Progenitor cell of endocrine pancreas (in vitro differentiated cells): ENCODE measurements around the gene BNC2. TPM values are rescaled to one million over a fixed set of nuclear protein-coding genes. Genes with fewer than 3 reads are reported as not detected.

Source experiments
- DNase-seq: peaks from one replicate; pipeline ENCODE4 v3.0.0; 2021; ENCODE audit warnings: low spot score; ENCODE audit not compliant: unreplicated experiment
- H3K27ac Mint-ChIP-seq: 2 replicates; pipeline ENCODE4 v1.8.0; 2021; ENCODE audit warnings: mild to moderate bottlenecking, moderate library complexity, mixed read lengths
- H3K27me3 Mint-ChIP-seq: 2 replicates; pipeline ENCODE4 v1.8.0; 2021; ENCODE audit warnings: mixed read lengths
- H3K36me3 Mint-ChIP-seq: 2 replicates; pipeline ENCODE4 v1.8.0; 2022; ENCODE audit warnings: mixed read lengths; ENCODE audit not compliant: insufficient read depth
- H3K4me1 Mint-ChIP-seq: 2 replicates; pipeline ENCODE4 v1.8.0; 2021; ENCODE audit warnings: low read depth, mixed read lengths
- H3K4me3 Mint-ChIP-seq: 2 replicates; pipeline ENCODE4 v1.8.0; 2021; ENCODE audit warnings: low read depth, mild to moderate bottlenecking, moderate library complexity, mixed read lengths
- H3K9me3 Mint-ChIP-seq: 2 replicates; pipeline ENCODE4 v1.8.0; 2021; ENCODE audit warnings: low read depth, mixed read lengths
- CTCF ChIP-seq: fragments of 200-600 bp; sonication (generic); IDR thresholded peaks from one replicate; pipeline ENCODE4 v1.5.0; 2021; ENCODE audit warnings: antibody characterized with exemption, mild to moderate bottlenecking; ENCODE audit not compliant: unreplicated experiment
- total RNA-seq: library from RNA; stranded (reverse); gene quantifications from 2 replicates; pipeline ENCODE4 v1.2.1, GENCODE V29; 2021

BNC2 gene
- total RNA-seq, 1 donor from 2014 or later: 1.0 TPM

GRCh38 chr9:16622541-16622940 lies 247.9 kb downstream of the BNC2 start:
- Mint-ChIP-seq H3K9me3 (no peaks in the 10 kb centered on the region), H3K36me3 (no peaks in the 10 kb centered on the region), H3K4me1 (peaks cover 30% of the 10 kb centered on the region), H3K27ac (no peak overlapping the region), H3K4me3 (no peak overlapping the region), H3K27me3 (peaks cover 7% of the 10 kb centered on the region)
- TF ChIP-seq CTCF: no peak
- no peak for DNase-seq

- DNase-seq: no peak
- peaks cover 7% of the 10 kb centered on the region for H3K27me3 Mint-ChIP-seq
- no peaks in the 10 kb centered on the region for H3K9me3 Mint-ChIP-seq
- TF ChIP-seq CTCF: no peak
- H3K36me3 Mint-ChIP-seq: no peaks in the 10 kb centered on the region
- H3K27ac Mint-ChIP-seq: no peak overlapping the region
- peaks cover 13% of the 10 kb centered on the region for H3K4me1 Mint-ChIP-seq
- no peak overlapping the region for H3K4me3 Mint-ChIP-seq
Observed at GRCh38 chr9:16619914-16620520, 250.5 kb downstream of the BNC2 start.

- no peak overlapping the region for H3K4me3 Mint-ChIP-seq
- no peak for DNase-seq
- H3K4me1 Mint-ChIP-seq: peaks cover 13% of the 10 kb centered on the region
- no peak for TF ChIP-seq CTCF
- peaks cover 7% of the 10 kb centered on the region for H3K27me3 Mint-ChIP-seq
- no peaks in the 10 kb centered on the region for H3K9me3 Mint-ChIP-seq
- H3K36me3 Mint-ChIP-seq: no peaks in the 10 kb centered on the region
- H3K27ac Mint-ChIP-seq: no peak overlapping the region
Observed at GRCh38 chr9:16619402-16619801, 251.1 kb downstream of the BNC2 start.

GRCh38 chr9:16618524-16618923 lies 251.9 kb downstream of the BNC2 start:
- TF ChIP-seq CTCF: no peak
- Mint-ChIP-seq H3K4me3 (no peak overlapping the region), H3K36me3 (no peaks in the 10 kb centered on the region), H3K4me1 (peaks cover 13% of the 10 kb centered on the region), H3K9me3 (no peaks in the 10 kb centered on the region), H3K27me3 (peaks cover 7% of the 10 kb centered on the region), H3K27ac (no peak overlapping the region)
- no peak for DNase-seq

GRCh38 chr9:16616686-16617085 lies 253.8 kb downstream of the BNC2 start:
- no peak for TF ChIP-seq CTCF
- Mint-ChIP-seq H3K27me3 (peaks cover 4% of the 10 kb centered on the region), H3K27ac (no peak overlapping the region), H3K4me3 (no peak overlapping the region), H3K36me3 (no peaks in the 10 kb centered on the region), H3K4me1 (peaks cover 13% of the 10 kb centered on the region), H3K9me3 (no peaks in the 10 kb centered on the region)
- DNase-seq: no peak
